Panc1 (cell line): ENCODE data around the gene PMPCA. TPM values are rescaled to one million over a fixed set of nuclear protein-coding genes. Genes with fewer than 3 reads are reported as not detected.

Experiments
- ATAC-seq: fragments of 200-7000 bp; cut with Tn5 transposase; 2 replicates; pipeline ENCODE4 v1.9.1; 2020; ENCODE audit warnings: mild to moderate bottlenecking, moderate library complexity
- BruUV-seq: library from RNA; stranded (reverse); fragments of 400-500 nt; replicated peaks from 2 replicates; lab custom pipeline; 2021; lab: Mats Ljungman, UMichigan
- CTCF ChIA-PET: fragments of 300-600 bp; sonication (Branson Sonifier 250); formaldehyde crosslinking; loops from one replicate; lab custom pipeline; 2022; ENCODE audit warnings: antibody characterized with exemption; lab: Charles Lee
- POLR2A ChIA-PET: fragments of 300-600 bp; sonication (Branson Sonifier 250); formaldehyde crosslinking; loops from one replicate; lab custom pipeline; 2022; ENCODE audit warnings: antibody characterized with exemption; lab: Charles Lee
- DNase-seq: peaks from one replicate; pipeline ENCODE4 v3.0.0-alpha.2; 2010; ENCODE audit warnings: low read depth, low spot score
- H3K27ac ChIP-seq: 2 replicates; pipeline ENCODE4 v1.5.1; 2011; ENCODE audit warnings: mild to moderate bottlenecking, low read length, inconsistent platforms
- H3K27me3 ChIP-seq: fragments of 200-500 bp; sonication (Bioruptor generic); 2 replicates; pipeline ENCODE4 v1.6.0; 2014; ENCODE audit warnings: low read length, inconsistent platforms; ENCODE audit not compliant: control insufficient read depth, insufficient read depth
- H3K36me3 ChIP-seq: fragments of 200-500 bp; sonication (Bioruptor generic); 2 replicates; pipeline ENCODE4 v1.5.1; 2014; ENCODE audit warnings: inconsistent platforms, mild to moderate bottlenecking, low read length, moderate library complexity; ENCODE audit not compliant: control insufficient read depth, insufficient read depth
- H3K4me1 ChIP-seq: 2 replicates; pipeline ENCODE4 v1.5.1; 2011; ENCODE audit warnings: inconsistent platforms, mild to moderate bottlenecking, low read length, moderate library complexity; ENCODE audit not compliant: control insufficient read depth, insufficient read depth
- H3K4me3 ChIP-seq, 2 experiments: 2 replicates each; pipeline ENCODE4 v1.5.1; 2011 to 2012; ENCODE audit warnings: low read depth in 2 of 2, low read length in 2 of 2, mild to moderate bottlenecking in 2 of 2, inconsistent platforms in 1 of 2, moderate library complexity in 1 of 2
- H3K9me3 ChIP-seq: fragments of 200-500 bp; sonication (Bioruptor generic); 2 replicates; pipeline ENCODE4 v1.5.1; 2014; ENCODE audit warnings: low read depth, mild to moderate bottlenecking, inconsistent platforms, low read length, moderate library complexity; ENCODE audit not compliant: control insufficient read depth, insufficient read depth
- CTCF ChIP-seq: fragments of 450-650 bp; IDR thresholded peaks from 2 replicates; pipeline ENCODE4 v1.5.1; 2017; ENCODE audit warnings: mild to moderate bottlenecking
- POLR2AphosphoS5 ChIP-seq: IDR thresholded peaks from 2 replicates; pipeline ENCODE4 v1.6.1; 2012; ENCODE audit warnings: mild to moderate bottlenecking, low read depth, low read length, moderate library complexity
- REST ChIP-seq, 2 experiments: IDR thresholded peaks; 2 replicates each; pipeline ENCODE4 v1.6.1; 2011 to 2012; ENCODE audit warnings: low read depth in 2 of 2, control low read depth in 1 of 2, low read length in 1 of 2, mild to moderate bottlenecking in 1 of 2, moderate library complexity in 1 of 2; ENCODE audit not compliant: insufficient read depth in 1 of 2
- SIN3A ChIP-seq: IDR thresholded peaks from 2 replicates; pipeline ENCODE4 v1.6.1; 2012; ENCODE audit warnings: low read depth, mild to moderate bottlenecking, low read length, moderate library complexity, borderline replicate concordance; ENCODE audit not compliant: insufficient read depth
- TCF7L2 ChIP-seq: IDR thresholded peaks from 2 replicates; pipeline ENCODE4 v1.6.1; 2011; ENCODE audit warnings: mild to moderate bottlenecking, low read depth, low read length, inconsistent platforms
- in situ Hi-C: cut with HindIII; loops from 2 replicates; pipeline ENCODE4 v1.10.0; 2016; ENCODE audit warnings: low sequenced_read_pairs, low pct_unique_long_range_greater_than_20kb
- intact Hi-C: fragments of 100-400 bp; cut with micrococcal nuclease; formaldehyde crosslinking; loops from one replicate; pipeline ENCODE4 v1.10.0; 2022; ENCODE audit not compliant: unreplicated experiment
- total RNA-seq: library from RNA; stranded (reverse); gene quantifications from one replicate; pipeline ENCODE4 v1.2.1, GENCODE V29; 2021; ENCODE audit not compliant: unreplicated experiment

Gene PMPCA
- total RNA-seq, 1 experiment from 2014 or later = 60.9 TPM

- no peak overlapping the region for H3K27ac ChIP-seq
- DNase-seq (no peak), ATAC-seq (no peak)
- TF ChIP-seq POLR2AphosphoS5 = no peak
- no peak for TF ChIP-seq TCF7L2
- TF ChIP-seq REST (IDR thresholded peaks at IDR 0.05; ENCODE audit: insufficient read depth in 1 of 2, low read depth in 2 of 2, low read length in 1 of 2) = no peak
- TF ChIP-seq CTCF = no peak
- no peaks in the 10 kb centered on the region for H3K4me1 ChIP-seq
- intact Hi-C loops (no loop called here), in situ Hi-C loops (no loop called here)
- POLR2A ChIA-PET = no interaction called here
- H3K4me3 ChIP-seq = no peak overlapping the region
- CTCF ChIA-PET = no interaction called here
- peaks cover 6% of the 10 kb centered on the region; the same call in 1 of the 2 replicates for H3K36me3 ChIP-seq
- no peaks in the 10 kb centered on the region for H3K9me3 ChIP-seq
- BruUV-seq = no TSS peak
- H3K27me3 ChIP-seq = no peaks in the 10 kb centered on the region
Observed at GRCh38 chr9:136448655-136449054, 38.2 kb downstream of the PMPCA start.

- BruUV-seq = no TSS peak
- no peak overlapping the region for H3K4me3 ChIP-seq
- H3K9me3 ChIP-seq = no peaks in the 10 kb centered on the region
- H3K27me3 ChIP-seq = no peaks in the 10 kb centered on the region
- no peak for DNase-seq
- H3K4me1 ChIP-seq = no peaks in the 10 kb centered on the region
- CTCF ChIA-PET = no interaction called here
- H3K27ac ChIP-seq = no peak overlapping the region
- no peak for ATAC-seq
- 0 out of 2 replicates have a peak, but pooled peaks cover 6% of the 10 kb centered on the region for H3K36me3 ChIP-seq
- TF ChIP-seq REST (IDR thresholded peaks at IDR 0.05; ENCODE audit: insufficient read depth in 1 of 2, low read depth in 2 of 2, low read length in 1 of 2) (no peak), POLR2AphosphoS5 (no peak), CTCF (no peak), SIN3A (no peak), TCF7L2 (no peak)
- intact Hi-C loops = no loop called here
- in situ Hi-C loops = no loop called here
- POLR2A ChIA-PET = interaction anchor here (0.6 kb wide), 2 partner anchors 11 to 30 kb away, joined by 4 to 18 read pairs; no protein-coding TSS in a partner anchor
Observed at GRCh38 chr9:136451221-136451877, 40.9 kb downstream of the PMPCA start.
